Activated CD4-positive, alpha-beta memory T cell treated with anti-CD3 and anti-CD28 coated beads for 36 hours (primary cell): ENCODE measurements around the gene TNRC6A. TPM values are rescaled to one million over a fixed set of nuclear protein-coding genes. Genes with fewer than 3 reads are reported as not detected.
A peak's percentile ranks its signal among the peaks of the same experiment; 100 is the strongest.
"Not testable (repeated sequence)": the region's sequence is repeated elsewhere in the genome, so short reads cannot be mapped to it uniquely, and the experiment has no call there.

ENCODE experiments used
- CTCF ChIA-PET: fragments of 350-600 bp; sonication (Branson Sonifier 250); formaldehyde crosslinking; loops from one replicate; lab custom pipeline; 2021; ENCODE audit warnings: antibody characterized with exemption, inconsistent platforms; lab: Charles Lee
- POLR2A ChIA-PET: fragments of 350-600 bp; sonication (Branson Sonifier 250); formaldehyde crosslinking; loops from one replicate; lab custom pipeline; 2021; ENCODE audit warnings: antibody characterized with exemption; lab: Charles Lee
- DNase-seq: peaks from one replicate; pipeline ENCODE4 v3.0.0-alpha.2; 2020
- H3K27ac Mint-ChIP-seq: one replicate; pipeline ENCODE4 v1.8.0; 2021; ENCODE audit warnings: mixed read lengths
- H3K27me3 Mint-ChIP-seq: one replicate; pipeline ENCODE4 v1.8.0; 2021; ENCODE audit warnings: mixed read lengths
- H3K36me3 Mint-ChIP-seq: one replicate; pipeline ENCODE4 v1.8.0; 2021; ENCODE audit warnings: mixed read lengths
- H3K4me1 Mint-ChIP-seq: one replicate; pipeline ENCODE4 v1.8.0; 2021; ENCODE audit warnings: low read depth, mixed read lengths
- H3K4me3 Mint-ChIP-seq: one replicate; pipeline ENCODE4 v1.8.0; 2021; ENCODE audit warnings: mild to moderate bottlenecking, mixed read lengths
- H3K9me3 Mint-ChIP-seq: one replicate; pipeline ENCODE4 v1.8.0; 2021; ENCODE audit warnings: mixed read lengths
- intact Hi-C: fragments of 100-400 bp; cut with micrococcal nuclease; formaldehyde crosslinking; loops from one replicate; pipeline ENCODE4 v1.15.1; 2023
- total RNA-seq, 2 experiments: library from RNA; stranded (reverse); gene quantifications; one replicate each; pipeline ENCODE4 v1.2.3, GENCODE V29; 2021

The TNRC6A gene
- total RNA-seq, 2 experiments from 2014 or later: 31.7 to 36.3 TPM

DNA sequence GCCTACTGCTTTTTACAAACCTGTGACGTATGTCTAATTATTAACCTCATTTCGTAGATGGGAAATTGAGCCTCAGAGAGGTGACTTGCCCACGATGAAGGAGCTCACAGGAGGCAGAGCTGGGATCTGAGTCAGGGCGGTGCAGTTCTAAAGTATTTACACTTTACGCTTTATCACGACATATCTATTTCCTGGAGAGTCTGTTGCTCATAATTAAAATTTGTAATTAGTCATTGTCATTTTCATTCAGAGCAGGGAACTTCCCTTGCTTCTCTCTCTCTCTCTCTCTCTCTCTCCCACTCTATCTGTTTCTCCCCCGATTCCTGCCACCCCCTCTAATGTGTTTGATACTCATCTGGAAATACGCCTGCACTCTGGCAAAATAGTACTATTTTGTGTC is 122.2 kb downstream of the TNRC6A start:
- Mint-ChIP-seq H3K4me3 (no peak overlapping the region), H3K27me3 (peaks cover 3% of the 10 kb centered on the region), H3K36me3 (no peaks in the 10 kb centered on the region), H3K27ac (peak overlapping the region; percentile 38), H3K4me1 (peaks cover 21% of the 10 kb centered on the region), H3K9me3 (no peaks in the 10 kb centered on the region)
- ChIA-PET POLR2A (interaction anchor here (0.6 to 2.0 kb wide), 5 partner anchors 10 to 718 kb away, joined by 3 to 5 read pairs (median 4); no protein-coding TSS in a partner anchor), CTCF (interaction anchor here (0.5 to 1.7 kb wide), 5 partner anchors 53 to 550 kb away, joined by 3 to 4 read pairs (median 3); no protein-coding TSS in a partner anchor)
- intact Hi-C loops: loop anchor here (1.0 to 10.0 kb wide), 8 partner anchors 79 to 659 kb away; partner anchors contain the start of gene RBBP6
- DNase-seq: peak; percentile 75

DNA sequence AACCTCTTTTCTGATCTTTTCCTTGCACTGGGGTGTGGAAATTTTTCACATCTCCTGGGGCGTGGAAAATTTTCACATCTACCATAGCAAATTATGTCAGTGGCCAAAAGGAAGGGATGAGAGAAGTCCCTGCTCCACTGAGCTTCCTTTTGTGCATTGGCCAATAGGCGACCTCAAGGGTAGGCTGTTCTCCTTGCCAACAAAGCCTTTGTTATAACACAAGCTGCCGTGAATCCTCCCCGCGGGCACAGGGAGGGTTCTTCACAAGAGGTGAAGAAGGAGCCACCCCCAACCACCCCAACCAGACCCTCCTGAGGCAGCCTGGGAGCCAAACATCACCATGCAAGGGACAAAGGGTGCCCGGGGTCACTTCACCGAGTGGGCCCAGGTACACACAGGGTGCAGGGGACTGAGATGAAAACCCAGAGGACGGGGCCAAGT is 122.8 kb downstream of the TNRC6A start:
- Mint-ChIP-seq H3K36me3 (no peaks in the 10 kb centered on the region), H3K4me3 (no peak overlapping the region), H3K4me1 (peaks cover 21% of the 10 kb centered on the region), H3K27ac (peak overlapping the region; percentile 38), H3K9me3 (no peaks in the 10 kb centered on the region), H3K27me3 (peaks cover 3% of the 10 kb centered on the region)
- POLR2A ChIA-PET: interaction anchor here (0.6 to 1.3 kb wide), 4 partner anchors 11 to 719 kb away, joined by 3 to 5 read pairs (median 4); no protein-coding TSS in a partner anchor
- CTCF ChIA-PET: interaction anchor here (0.6 to 1.7 kb wide), 4 partner anchors 183 to 424 kb away, joined by 3 to 4 read pairs (median 3); no protein-coding TSS in a partner anchor
- DNase-seq: no peak
- intact Hi-C loops: loop anchor here (5.0 to 10.0 kb wide), 4 partner anchors 80 to 660 kb away; no protein-coding TSS in a partner anchor

DNA sequence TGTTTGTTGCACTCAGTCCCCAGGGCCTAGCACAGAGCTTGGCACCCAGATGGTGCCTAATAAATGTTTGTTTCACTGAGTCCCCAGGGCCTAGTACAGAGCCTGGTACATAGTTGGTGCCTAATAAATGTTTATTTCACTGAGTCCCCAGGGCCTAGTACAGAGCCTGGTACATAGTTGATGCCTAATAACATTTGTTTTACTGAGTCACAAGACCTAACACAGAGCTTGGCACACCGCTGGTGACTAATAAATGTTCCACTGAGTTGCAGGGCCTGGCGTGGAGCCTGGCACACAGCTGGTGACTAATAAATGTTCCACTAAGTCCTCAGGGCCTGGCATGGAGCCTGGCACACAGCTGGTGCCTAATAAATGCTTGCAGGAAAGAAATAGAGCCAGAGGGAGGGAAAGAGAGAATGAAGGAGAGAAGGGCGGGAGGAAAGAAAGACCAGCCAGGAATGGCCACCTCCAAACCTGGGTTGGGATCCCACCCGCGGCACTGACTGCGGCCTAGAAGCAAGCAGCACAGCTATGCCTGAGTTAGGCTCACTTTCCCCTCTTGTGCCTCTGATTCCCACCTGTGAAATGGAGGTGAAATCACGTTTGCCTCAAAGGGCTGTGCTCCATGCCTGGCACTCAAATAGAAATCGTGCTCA is 123.8 kb downstream of the TNRC6A start:
- Mint-ChIP-seq H3K27me3 (peaks cover 6% of the 10 kb centered on the region), H3K9me3 (no peaks in the 10 kb centered on the region), H3K36me3 (no peaks in the 10 kb centered on the region), H3K4me3 (no peak overlapping the region), H3K4me1 (peaks cover 21% of the 10 kb centered on the region), H3K27ac (no peak overlapping the region)
- POLR2A ChIA-PET: no interaction called here
- intact Hi-C loops: loop anchor here (5.0 to 10.0 kb wide), 4 partner anchors 81 to 661 kb away; no protein-coding TSS in a partner anchor
- CTCF ChIA-PET: no interaction called here
- peak; percentile 20 for DNase-seq

DNA sequence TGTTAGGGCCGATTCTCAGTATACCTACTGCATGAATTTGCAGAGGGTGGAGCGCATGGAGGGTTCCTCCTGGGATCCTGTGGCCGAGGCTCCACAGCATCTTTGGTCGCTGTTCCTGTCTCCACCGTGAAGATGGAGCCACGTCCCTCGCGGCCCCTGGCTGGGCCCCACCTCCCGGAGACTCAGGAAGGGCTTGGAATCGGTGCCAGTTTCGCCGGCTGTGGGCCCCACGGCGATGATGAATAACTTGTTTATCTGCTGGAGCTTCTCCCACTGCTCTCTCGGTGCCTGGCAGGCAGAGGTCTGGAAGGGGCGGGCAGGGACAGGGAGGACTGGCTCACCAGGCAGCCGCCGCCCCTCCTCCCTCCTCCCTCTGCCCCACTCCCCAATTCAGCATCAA is 124.4 kb downstream of the TNRC6A start:
- no peak for DNase-seq
- Mint-ChIP-seq H3K27me3 (peaks cover 10% of the 10 kb centered on the region), H3K36me3 (no peaks in the 10 kb centered on the region), H3K4me3 (no peak overlapping the region), H3K27ac (no peak overlapping the region), H3K9me3 (no peaks in the 10 kb centered on the region), H3K4me1 (peaks cover 21% of the 10 kb centered on the region)
- POLR2A ChIA-PET: no interaction called here
- intact Hi-C loops: loop anchor here (5.0 to 10.0 kb wide), 4 partner anchors 82 to 662 kb away; no protein-coding TSS in a partner anchor
- CTCF ChIA-PET: interaction anchor here (0.6 kb wide), 1 partner anchor 710 kb away, joined by 3 read pairs; no protein-coding TSS in a partner anchor

- no peaks in the 10 kb centered on the region for H3K36me3 Mint-ChIP-seq
- no peak overlapping the region for H3K4me3 Mint-ChIP-seq
- POLR2A ChIA-PET: no interaction called here
- H3K27ac Mint-ChIP-seq: no peak overlapping the region
- peaks cover 10% of the 10 kb centered on the region for H3K27me3 Mint-ChIP-seq
- H3K9me3 Mint-ChIP-seq: no peaks in the 10 kb centered on the region
- H3K4me1 Mint-ChIP-seq: peaks cover 21% of the 10 kb centered on the region
- CTCF ChIA-PET: no interaction called here
- intact Hi-C loops: loop anchor here (5.0 to 10.0 kb wide), 4 partner anchors 82 to 662 kb away; no protein-coding TSS in a partner anchor
- no peak for DNase-seq
These were observed 125.2 kb downstream of the TNRC6A start for GRCh38 chr16:24854607-24855171.

DNA sequence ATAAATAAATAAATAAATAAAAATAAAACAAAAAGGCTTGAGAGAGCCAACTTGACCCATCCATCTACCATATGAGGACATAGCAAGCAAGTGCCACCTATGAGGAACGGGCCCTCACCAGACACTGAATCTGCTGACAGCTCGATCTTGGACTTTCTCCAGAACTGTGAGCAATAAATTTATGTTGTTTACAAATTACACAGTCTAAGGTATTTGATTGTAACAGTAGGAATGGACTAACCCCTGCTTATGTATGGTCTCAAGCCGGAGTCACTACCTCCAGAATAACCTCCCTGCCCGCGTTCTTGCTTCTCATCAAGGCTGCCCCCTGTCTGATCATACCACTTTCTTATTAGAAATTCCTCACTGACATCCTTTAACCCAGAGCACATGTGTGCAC is 126.2 kb downstream of the TNRC6A start:
- no peak overlapping the region for H3K27ac Mint-ChIP-seq
- no peak overlapping the region for H3K4me3 Mint-ChIP-seq
- POLR2A ChIA-PET: no interaction called here
- peaks cover 14% of the 10 kb centered on the region for H3K4me1 Mint-ChIP-seq
- H3K27me3 Mint-ChIP-seq: peaks cover 10% of the 10 kb centered on the region
- intact Hi-C loops: loop anchor here (10.0 kb wide), 1 partner anchor 129 kb away; no protein-coding TSS in a partner anchor
- no peaks in the 10 kb centered on the region for H3K36me3 Mint-ChIP-seq
- H3K9me3 Mint-ChIP-seq: no peaks in the 10 kb centered on the region
- CTCF ChIA-PET: no interaction called here
- DNase-seq: no peak

- CTCF ChIA-PET, H3K27ac Mint-ChIP-seq, H3K27me3 Mint-ChIP-seq, H3K4me1 Mint-ChIP-seq, POLR2A ChIA-PET, H3K4me3 Mint-ChIP-seq, DNase-seq, H3K36me3 Mint-ChIP-seq, H3K9me3 Mint-ChIP-seq: not testable (repeated sequence)
- intact Hi-C loops: loop anchor here (10.0 kb wide), 1 partner anchor 128 kb away; no protein-coding TSS in a partner anchor
These were observed 127.4 kb downstream of the TNRC6A start for GRCh38 chr16:24856871-24857270.

DNA sequence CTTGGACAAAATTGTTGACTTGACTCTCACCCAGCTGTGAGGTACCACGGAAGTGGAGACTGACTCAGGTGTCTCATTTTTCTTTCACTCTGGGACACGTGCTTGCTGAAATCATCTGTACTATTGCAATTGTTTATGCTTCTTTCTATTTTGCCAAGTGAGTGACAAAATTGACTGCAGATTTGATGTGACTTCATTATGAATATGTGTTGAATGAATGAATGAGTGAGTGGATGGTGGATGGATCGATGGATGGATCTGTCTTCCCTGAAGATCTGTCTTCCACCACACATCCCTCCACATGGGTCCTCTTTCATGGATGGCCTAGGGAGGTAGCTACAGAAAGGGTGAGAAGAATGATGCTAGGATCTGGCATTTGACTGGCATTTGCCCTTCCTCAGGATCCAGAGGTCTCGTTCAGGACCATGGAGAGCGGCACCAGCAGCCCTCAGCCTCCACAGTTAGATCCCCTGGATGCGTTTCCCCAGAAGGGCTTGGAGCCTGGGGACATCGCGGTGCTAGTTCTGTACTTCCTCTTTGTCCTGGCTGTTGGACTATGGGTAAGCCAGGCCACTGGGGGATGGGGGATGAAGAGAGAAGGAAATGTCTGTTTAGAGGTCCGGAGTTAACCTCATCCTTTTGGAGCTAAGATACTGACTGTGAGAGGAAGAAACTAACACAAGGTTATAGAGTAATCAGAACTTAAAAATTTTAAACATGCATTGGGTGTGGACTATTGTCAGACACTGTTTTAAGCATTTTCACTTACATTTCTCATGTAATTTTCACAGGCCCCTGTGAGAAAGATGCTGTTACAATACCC is 129.0 kb downstream of the TNRC6A start:
- Mint-ChIP-seq H3K36me3 (no peaks in the 10 kb centered on the region), H3K4me1 (no peaks in the 10 kb centered on the region), H3K27ac (no peak overlapping the region), H3K9me3 (no peaks in the 10 kb centered on the region), H3K4me3 (no peak overlapping the region), H3K27me3 (peaks cover 10% of the 10 kb centered on the region)
- intact Hi-C loops: loop anchor here (1.0 to 10.0 kb wide), 2 partner anchors 11 to 126 kb away; no protein-coding TSS in a partner anchor
- ChIA-PET CTCF (no interaction called here), POLR2A (interaction anchor here (0.6 kb wide), 1 partner anchor 73 kb away, joined by 3 read pairs; no protein-coding TSS in a partner anchor)
- peak; percentile 67 for DNase-seq

DNA sequence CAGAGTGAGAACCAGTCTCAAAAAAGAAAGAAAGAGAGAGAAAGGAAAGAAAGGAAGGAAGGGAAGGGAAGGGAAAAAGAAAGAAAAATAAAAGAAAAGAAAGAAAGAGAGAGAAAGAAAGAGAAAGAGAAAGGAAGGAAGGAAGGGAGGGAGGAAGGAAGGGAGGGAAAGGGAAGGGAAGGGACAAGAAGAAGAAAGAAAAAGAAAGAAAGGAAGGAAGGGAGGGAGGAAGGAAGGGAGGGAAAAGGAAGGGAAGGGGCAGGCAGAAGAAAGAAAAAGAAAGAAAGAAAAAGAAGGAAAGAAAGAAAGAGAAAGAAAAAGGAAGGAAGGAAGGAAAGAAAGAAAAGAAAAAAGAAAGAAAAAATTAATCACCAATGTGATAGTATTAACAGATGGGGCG is 132.0 kb downstream of the TNRC6A start:
- H3K4me3 Mint-ChIP-seq: no peak overlapping the region
- H3K27ac Mint-ChIP-seq: no peak overlapping the region
- no peak for DNase-seq
- peaks cover 8% of the 10 kb centered on the region for H3K27me3 Mint-ChIP-seq
- POLR2A ChIA-PET: no interaction called here
- H3K36me3 Mint-ChIP-seq: peaks cover 4% of the 10 kb centered on the region
- peaks cover 7% of the 10 kb centered on the region for H3K9me3 Mint-ChIP-seq
- CTCF ChIA-PET: no interaction called here
- no peaks in the 10 kb centered on the region for H3K4me1 Mint-ChIP-seq
- intact Hi-C loops: no loop called here

DNA sequence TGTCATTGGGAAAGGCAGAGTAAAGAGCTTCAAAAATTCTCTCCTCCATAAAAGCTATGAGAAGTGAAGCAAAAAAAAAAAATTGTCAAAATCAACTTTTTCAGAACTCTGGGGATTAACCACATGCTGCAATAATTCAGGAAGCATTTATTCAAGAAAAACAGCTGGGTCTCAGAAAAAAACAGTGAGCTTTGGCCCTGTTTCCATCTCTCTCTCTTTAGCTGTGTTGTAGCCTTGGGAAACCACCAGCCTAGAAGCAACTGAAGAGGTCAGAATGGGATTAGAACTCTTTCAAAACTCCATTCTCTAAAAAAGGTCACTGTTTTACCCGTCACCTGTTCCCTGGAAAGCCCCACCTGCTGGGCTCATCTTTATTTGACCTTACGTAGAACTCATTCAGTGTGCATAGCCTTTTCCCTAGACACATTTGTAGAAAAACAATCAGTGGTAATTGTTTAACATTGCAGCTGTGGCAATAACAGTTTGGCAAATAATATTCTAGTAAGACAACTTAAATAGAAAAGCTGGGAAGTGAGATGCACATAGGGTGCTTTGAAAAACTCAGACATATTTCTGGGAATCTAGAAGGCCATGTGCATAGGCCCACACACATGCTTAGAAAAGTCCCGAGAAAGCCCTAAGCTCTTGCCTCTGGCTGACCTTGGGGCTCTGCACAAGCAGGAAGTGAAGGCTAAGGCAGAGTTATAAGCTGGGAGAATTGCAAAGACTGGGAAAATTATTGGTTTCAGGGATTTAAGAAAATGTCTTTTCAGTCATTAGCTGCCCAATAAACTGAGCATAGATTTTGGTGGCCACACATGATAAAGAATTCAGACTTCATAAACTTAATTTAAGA is 134.4 kb downstream of the TNRC6A start:
- CTCF ChIA-PET: no interaction called here
- H3K9me3 Mint-ChIP-seq: peaks cover 7% of the 10 kb centered on the region
- no peak overlapping the region for H3K27ac Mint-ChIP-seq
- POLR2A ChIA-PET: interaction anchor here (0.5 kb wide), 1 partner anchor 253 kb away, joined by 3 read pairs; no protein-coding TSS in a partner anchor
- no peak overlapping the region for H3K4me3 Mint-ChIP-seq
- H3K36me3 Mint-ChIP-seq: peaks cover 4% of the 10 kb centered on the region
- no peaks in the 10 kb centered on the region for H3K4me1 Mint-ChIP-seq
- H3K27me3 Mint-ChIP-seq: peaks cover 2% of the 10 kb centered on the region
- no peak for DNase-seq
- intact Hi-C loops: no loop called here

- H3K4me3 Mint-ChIP-seq: no peak overlapping the region
- ChIA-PET POLR2A (no interaction called here), CTCF (no interaction called here)
- intact Hi-C loops: no loop called here
- DNase-seq: no peak
- H3K9me3 Mint-ChIP-seq: peaks cover 3% of the 10 kb centered on the region
- H3K27me3 Mint-ChIP-seq: peaks cover 2% of the 10 kb centered on the region
- H3K27ac Mint-ChIP-seq: no peak overlapping the region
- H3K4me1 Mint-ChIP-seq: no peaks in the 10 kb centered on the region
- peaks cover 2% of the 10 kb centered on the region for H3K36me3 Mint-ChIP-seq
These were observed 139.6 kb downstream of the TNRC6A start for GRCh38 chr16:24869033-24869432.
